ENCODE data around the gene MRO.

Gene MRO

DNA sequence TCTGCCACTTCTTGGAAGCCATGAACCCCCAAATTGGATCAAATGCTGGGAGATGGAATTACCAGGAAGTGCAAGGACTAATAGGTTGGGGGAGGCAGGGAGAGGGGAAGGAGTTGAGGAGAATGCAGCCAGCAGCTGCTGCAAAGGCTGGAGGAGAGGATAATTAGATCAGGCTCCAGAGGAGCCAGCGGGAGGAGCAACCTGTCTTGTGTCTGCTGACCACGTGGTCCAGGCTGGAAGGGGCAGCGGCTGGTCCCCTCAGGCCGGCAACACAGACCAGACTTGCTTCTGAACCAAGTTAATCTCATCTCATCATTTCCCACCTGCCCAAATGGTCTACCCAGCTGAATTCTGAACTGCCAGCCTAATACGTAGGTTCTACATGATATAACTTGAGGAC, 68.3 kb downstream of the MRO start:
- no peak for DNase-seq (ENCODE audit: low read depth in 1 of 2, low spot score in 1 of 2)
- H3K4me3 ChIP-seq (replicated peaks; ENCODE audit: insufficient read depth, low read length): no peak overlapping the region
- H3K27ac ChIP-seq (replicated peaks): no peak overlapping the region
- peaks cover 11% of the 10 kb centered on the region for H3K27me3 ChIP-seq (ENCODE audit: insufficient read depth, poor library complexity, severe bottlenecking)
- TF ChIP-seq, protein P1, sequence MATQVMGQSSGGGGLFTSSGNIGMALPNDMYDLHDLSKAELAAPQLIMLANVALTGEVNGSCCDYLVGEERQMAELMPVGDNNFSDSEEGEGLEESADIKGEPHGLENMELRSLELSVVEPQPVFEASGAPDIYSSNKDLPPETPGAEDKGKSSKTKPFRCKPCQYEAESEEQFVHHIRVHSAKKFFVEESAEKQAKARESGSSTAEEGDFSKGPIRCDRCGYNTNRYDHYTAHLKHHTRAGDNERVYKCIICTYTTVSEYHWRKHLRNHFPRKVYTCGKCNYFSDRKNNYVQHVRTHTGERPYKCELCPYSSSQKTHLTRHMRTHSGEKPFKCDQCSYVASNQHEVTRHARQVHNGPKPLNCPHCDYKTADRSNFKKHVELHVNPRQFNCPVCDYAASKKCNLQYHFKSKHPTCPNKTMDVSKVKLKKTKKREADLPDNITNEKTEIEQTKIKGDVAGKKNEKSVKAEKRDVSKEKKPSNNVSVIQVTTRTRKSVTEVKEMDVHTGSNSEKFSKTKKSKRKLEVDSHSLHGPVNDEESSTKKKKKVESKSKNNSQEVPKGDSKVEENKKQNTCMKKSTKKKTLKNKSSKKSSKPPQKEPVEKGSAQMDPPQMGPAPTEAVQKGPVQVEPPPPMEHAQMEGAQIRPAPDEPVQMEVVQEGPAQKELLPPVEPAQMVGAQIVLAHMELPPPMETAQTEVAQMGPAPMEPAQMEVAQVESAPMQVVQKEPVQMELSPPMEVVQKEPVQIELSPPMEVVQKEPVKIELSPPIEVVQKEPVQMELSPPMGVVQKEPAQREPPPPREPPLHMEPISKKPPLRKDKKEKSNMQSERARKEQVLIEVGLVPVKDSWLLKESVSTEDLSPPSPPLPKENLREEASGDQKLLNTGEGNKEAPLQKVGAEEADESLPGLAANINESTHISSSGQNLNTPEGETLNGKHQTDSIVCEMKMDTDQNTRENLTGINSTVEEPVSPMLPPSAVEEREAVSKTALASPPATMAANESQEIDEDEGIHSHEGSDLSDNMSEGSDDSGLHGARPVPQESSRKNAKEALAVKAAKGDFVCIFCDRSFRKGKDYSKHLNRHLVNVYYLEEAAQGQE (IDR thresholded peaks at IDR 0.05; ENCODE audit: insufficient replicate concordance, low read depth): no peak
- TF ChIP-seq GABPA (IDR thresholded peaks at IDR 0.05; ENCODE audit: low read depth) (no peak), POLR2AphosphoS5 (IDR thresholded peaks at IDR 0.05; ENCODE audit: low read depth) (no peak), SPI1 (IDR thresholded peaks at IDR 0.05; ENCODE audit: borderline replicate concordance, low read depth) (no peak)
- TF ChIP-seq, protein P2, sequence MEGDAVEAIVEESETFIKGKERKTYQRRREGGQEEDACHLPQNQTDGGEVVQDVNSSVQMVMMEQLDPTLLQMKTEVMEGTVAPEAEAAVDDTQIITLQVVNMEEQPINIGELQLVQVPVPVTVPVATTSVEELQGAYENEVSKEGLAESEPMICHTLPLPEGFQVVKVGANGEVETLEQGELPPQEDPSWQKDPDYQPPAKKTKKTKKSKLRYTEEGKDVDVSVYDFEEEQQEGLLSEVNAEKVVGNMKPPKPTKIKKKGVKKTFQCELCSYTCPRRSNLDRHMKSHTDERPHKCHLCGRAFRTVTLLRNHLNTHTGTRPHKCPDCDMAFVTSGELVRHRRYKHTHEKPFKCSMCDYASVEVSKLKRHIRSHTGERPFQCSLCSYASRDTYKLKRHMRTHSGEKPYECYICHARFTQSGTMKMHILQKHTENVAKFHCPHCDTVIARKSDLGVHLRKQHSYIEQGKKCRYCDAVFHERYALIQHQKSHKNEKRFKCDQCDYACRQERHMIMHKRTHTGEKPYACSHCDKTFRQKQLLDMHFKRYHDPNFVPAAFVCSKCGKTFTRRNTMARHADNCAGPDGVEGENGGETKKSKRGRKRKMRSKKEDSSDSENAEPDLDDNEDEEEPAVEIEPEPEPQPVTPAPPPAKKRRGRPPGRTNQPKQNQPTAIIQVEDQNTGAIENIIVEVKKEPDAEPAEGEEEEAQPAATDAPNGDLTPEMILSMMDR (IDR thresholded peaks at IDR 0.05; ENCODE audit: insufficient read depth, low read length): no peak

DNA sequence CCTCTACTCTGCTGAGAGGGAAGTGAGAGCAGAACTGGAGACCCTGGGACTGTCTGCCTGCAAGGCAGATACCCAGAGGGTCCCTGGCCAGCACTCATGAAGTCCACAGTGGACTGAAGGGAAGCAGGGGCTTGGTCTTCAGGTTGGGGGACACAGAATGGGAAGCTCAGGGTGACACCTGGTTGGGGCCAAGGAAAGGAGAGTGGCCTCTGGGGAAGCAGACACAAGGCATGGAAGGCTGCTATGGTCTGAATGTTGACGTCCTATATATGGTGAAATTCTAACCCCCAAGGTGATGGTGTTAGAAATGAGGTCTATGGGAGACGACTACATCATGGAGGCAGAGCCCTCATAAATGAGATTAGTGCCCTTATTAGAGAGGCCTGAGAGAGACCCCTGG, 69.3 kb downstream of the MRO start:
- H3K4me3 ChIP-seq (replicated peaks; ENCODE audit: insufficient read depth, low read length): no peak overlapping the region
- no peak overlapping the region for H3K27ac ChIP-seq (replicated peaks)
- H3K27me3 ChIP-seq (ENCODE audit: insufficient read depth, poor library complexity, severe bottlenecking): peaks cover 11% of the 10 kb centered on the region
- TF ChIP-seq, protein P2 (IDR thresholded peaks at IDR 0.05; ENCODE audit: insufficient read depth, low read length): no peak
- TF ChIP-seq GABPA (IDR thresholded peaks at IDR 0.05; ENCODE audit: low read depth): no peak
- TF ChIP-seq POLR2AphosphoS5 (IDR thresholded peaks at IDR 0.05; ENCODE audit: low read depth): no peak
- TF ChIP-seq SPI1 (IDR thresholded peaks at IDR 0.05; ENCODE audit: borderline replicate concordance, low read depth): no peak
- TF ChIP-seq, protein P1 (IDR thresholded peaks at IDR 0.05; ENCODE audit: insufficient replicate concordance, low read depth): no peak
- no peak for DNase-seq (ENCODE audit: low read depth in 1 of 2, low spot score in 1 of 2)

DNA sequence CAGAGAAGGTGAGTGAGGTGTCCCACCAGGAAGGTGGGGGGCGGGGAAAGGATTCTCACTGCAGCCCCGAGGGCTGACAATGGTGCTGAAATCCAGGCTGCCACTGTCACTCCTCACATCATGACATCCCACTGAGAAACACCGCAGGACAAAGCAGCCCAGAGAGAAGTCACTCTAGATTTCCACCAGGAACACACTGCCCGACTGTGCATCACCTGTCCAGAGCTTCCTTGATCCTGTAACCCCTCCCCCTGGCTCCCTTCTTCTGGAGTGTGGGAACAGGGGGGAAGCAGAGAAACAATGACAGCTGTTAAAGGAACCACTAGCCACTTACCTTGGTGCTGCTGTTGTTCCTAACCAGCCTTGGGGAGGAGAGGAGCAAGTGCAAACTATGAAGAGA, 69.9 kb downstream of the MRO start:
- no peak overlapping the region for H3K4me3 ChIP-seq (replicated peaks; ENCODE audit: insufficient read depth, low read length)
- H3K27ac ChIP-seq (replicated peaks): no peak overlapping the region
- DNase-seq (ENCODE audit: low read depth in 1 of 2, low spot score in 1 of 2): no peak
- peaks cover 8% of the 10 kb centered on the region for H3K27me3 ChIP-seq (ENCODE audit: insufficient read depth, poor library complexity, severe bottlenecking)
- TF ChIP-seq GABPA (IDR thresholded peaks at IDR 0.05; ENCODE audit: low read depth) (no peak), SPI1 (IDR thresholded peaks at IDR 0.05; ENCODE audit: borderline replicate concordance, low read depth) (no peak), POLR2AphosphoS5 (IDR thresholded peaks at IDR 0.05; ENCODE audit: low read depth) (no peak)
- TF ChIP-seq, protein P2 (IDR thresholded peaks at IDR 0.05; ENCODE audit: insufficient read depth, low read length): no peak
- TF ChIP-seq, protein P1 (IDR thresholded peaks at IDR 0.05; ENCODE audit: insufficient replicate concordance, low read depth): no peak
